RKO (cell line): Measurements from ENCODE around the gene APOBEC3H.
A peak's percentile ranks its signal among the peaks of the same experiment; 100 is the strongest.

Experiments used
- DNase-seq: peaks from one replicate; pipeline ENCODE4 v3.0.0-alpha.2; 2016; ENCODE audit warnings: low spot score

Gene APOBEC3H

DNA sequence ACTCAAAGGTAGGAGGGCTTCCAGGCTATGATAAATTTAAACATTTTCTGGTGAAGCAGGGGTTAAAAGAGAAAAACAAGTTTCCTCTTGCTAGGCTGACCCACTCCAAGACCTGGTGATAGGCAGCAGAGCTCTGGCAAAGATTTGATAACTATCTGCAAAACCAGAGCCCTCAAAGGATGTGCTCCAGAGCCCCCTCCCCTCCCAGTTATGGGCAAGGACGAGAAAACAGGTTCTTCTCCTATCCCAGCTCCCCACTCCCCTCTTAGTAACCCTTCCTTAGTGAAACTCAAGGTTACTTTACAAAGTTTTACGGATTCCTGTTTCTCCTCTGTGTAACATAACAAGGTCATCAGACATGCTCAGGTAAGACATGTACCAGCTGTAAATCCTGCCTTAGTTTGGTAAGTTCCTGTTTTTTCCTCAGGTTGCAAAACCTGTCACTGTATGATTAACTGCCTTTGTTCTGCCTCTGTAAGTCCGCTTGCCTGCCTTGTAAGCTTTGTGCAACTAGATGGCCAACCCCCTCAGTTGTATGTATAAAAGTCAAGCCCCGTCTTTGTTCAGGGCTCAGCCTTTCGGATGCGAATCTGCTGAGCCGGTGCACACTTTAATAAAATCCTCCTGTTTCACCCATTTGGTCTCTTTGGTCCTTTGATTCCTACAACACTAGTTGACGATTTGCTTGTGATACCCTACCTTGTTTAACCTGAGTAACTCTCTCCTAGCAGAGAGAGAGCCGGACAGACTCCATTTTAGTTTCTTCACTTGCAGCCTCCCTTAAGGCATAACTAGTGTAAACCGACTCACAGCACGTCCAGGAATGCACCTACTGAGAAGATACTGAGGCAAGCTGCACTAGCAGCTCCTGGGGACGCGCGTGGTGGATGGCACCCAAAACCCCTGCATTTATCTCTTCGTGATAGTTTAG, 13.9 kb downstream of the APOBEC3H start:
- DNase-seq: no peak

GRCh38 chr22:39114112-39114511, 17.1 kb downstream of the APOBEC3H start:
- DNase-seq: no peak

DNA sequence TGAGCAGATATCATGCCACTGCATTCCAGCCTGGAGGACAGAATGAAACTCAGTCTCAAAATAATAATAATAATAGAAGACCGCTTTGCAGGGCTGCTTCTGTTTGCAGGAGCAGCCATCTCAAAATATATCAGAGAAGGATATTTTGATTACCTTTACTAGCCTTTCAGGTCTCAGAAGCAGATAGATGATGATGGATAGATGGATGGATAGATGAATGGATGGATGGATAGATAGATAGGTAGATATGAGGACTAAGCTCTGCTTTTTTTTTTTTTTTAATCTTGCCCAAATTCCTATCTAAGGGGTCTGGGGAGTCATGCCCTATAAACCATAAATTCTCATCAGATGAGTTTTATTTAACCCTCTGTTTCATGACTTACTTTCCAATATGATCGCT, 18.5 kb downstream of the APOBEC3H start:
- no peak for DNase-seq

GRCh38 chr22:39115977-39116621, 19.1 kb downstream of the APOBEC3H start:
- DNase-seq: no peak

- peak; percentile 20 for DNase-seq
These were observed 20.6 kb downstream of the APOBEC3H start for GRCh38 chr22:39117585-39118191.

GRCh38 chr22:39120983-39121382, 23.9 kb downstream of the APOBEC3H start:
- DNase-seq: no peak

DNA sequence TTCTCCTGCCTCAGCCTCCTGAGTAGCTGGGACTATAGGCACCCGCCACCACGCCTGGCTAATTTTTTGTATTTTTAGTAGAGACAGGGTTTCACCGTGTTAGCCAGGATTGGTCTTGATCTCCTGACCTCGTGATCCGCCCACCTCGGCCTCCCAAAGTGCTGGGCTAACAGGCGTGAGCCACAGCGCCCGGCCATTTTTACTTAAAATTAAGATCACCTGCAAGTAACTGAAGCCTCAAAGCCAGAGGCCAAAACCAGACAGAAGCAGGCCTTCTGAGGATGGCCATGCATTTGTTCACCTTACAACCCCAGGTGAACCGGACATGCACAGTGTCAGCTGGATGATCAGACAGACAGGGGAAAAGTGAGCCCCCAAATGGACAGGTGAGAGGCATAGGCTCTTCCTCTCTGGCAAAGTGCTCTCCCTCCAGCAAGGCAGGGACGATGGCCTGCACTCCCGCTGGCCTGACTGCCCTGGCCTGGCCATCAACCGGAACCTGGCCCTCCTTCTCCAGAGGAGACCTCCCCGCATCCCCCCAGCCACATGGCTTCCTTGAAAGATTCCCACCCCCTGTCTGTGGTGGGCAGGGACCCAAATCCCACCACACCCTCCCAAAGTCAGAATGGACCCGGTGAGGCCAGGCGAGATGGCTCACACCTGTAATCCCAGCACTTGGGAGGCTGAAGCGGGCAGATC, 25.9 kb downstream of the APOBEC3H start:
- DNase-seq: no peak

- no peak for DNase-seq
These were observed 26.9 kb downstream of the APOBEC3H start for GRCh38 chr22:39123751-39124581.

DNA sequence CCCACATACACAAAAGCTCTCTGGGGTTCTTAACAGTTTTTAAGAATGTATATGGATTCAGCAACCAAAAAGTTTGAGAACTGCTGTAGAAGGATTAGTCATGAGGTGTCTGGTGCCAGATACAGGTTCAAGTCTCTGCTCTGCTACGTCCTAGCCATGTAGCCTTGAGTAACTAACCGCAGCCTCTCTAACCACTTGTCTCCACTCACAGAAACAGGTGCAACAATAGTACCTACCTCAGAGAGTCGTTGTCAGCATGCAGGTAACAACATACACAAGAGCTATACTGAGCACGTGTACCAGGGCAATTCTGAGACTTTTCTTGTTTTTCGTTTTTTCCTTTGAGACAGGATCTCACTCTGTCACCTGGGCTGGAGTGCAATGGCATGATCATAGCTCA, 28.6 kb downstream of the APOBEC3H start:
- DNase-seq: no peak

- no peak for DNase-seq
These were observed 31.5 kb downstream of the APOBEC3H start for GRCh38 chr22:39128508-39128907.

GRCh38 chr22:39129081-39129480, 32.0 kb downstream of the APOBEC3H start:
- DNase-seq: no peak

DNA sequence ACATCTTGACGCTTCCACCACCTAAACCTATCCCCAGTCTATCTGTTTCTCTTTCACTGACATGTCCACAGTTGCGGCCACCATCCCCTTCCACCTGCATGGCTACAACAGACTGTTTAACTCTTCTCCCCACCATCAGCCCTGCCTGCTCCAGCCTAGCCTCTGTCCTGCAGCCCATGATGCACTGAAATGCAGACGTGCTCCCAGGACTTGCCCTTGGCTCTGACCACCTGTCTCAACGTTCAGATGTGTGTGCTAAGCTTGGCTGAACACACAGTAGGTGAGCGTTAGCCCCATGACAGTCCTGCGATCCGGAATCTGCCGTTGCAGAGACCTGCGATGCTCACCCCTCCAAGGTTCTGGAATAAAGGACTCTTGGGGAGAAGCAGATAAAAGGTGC, 32.7 kb downstream of the APOBEC3H start:
- DNase-seq: no peak

GRCh38 chr22:39130152-39130704, 33.2 kb downstream of the APOBEC3H start:
- no peak for DNase-seq

DNA sequence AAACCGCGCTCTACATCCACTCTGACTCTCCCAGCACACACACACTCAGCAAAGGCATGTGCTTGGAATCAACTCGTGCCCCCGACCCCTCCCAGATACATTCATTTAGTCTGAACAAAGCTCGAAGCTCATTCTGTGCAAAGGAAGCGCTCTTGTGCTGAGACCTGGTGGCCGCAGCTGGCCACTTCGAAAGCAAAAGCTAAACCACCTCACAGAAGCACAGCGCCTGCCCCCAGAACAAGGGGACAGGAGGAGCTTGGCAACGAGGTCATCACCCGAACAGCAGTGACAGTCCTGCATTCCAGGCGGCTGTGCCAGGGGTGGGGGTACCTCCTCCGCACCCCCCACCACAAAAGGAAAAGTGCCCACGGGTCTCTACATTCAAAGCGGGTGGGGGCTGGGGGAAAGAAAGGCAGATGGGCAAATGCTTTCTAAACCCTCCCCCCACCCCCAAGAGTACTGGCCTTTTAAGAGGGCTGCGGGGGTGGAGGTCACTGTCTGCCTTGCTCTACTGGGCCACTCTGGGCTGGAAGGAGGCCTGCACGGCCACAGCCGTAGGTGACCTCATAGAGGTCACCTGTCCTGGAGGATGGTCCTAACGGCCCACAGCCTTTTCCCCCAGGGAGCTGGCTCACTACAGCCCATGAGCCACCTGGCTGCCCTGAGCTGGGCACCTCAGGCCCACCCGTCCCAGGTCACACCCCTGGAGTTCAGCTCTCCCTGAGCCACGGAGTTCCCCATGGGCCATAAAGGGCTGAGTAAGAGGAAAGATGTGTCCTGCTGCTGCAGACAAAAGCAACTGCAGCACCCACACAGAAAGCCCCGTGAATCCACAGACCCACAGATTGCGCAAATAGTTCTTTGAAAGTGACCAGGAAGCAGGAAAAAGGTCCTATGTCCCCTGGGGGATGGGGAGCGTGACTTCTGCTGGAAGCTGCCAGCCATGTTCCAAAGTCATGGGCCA, 34.1 kb downstream of the APOBEC3H start:
- DNase-seq: no peak

DNA sequence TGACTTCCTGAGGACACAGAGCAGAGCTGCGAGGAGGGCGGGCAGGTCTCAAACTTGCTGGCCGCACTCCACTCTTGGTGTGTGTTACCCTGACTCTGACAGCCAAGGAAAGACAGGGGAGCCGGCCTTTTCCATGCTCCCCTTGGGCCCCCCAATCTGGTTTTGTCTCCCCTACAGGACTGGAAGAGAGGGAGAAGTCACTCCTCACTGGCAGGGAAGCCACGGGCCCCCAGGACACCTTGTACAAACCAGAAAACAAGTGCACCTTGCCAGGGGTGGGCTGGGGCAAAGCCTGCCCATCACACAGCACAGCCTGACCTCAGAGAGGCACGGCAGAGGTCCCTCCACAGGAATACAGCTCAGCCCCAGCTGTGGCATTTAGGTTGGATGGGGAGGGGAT, 35.2 kb downstream of the APOBEC3H start:
- no peak for DNase-seq

GRCh38 chr22:39132871-39133524, 36.0 kb downstream of the APOBEC3H start:
- no peak for DNase-seq

- DNase-seq: no peak
These were observed 36.8 kb downstream of the APOBEC3H start for GRCh38 chr22:39133871-39134270.

DNA sequence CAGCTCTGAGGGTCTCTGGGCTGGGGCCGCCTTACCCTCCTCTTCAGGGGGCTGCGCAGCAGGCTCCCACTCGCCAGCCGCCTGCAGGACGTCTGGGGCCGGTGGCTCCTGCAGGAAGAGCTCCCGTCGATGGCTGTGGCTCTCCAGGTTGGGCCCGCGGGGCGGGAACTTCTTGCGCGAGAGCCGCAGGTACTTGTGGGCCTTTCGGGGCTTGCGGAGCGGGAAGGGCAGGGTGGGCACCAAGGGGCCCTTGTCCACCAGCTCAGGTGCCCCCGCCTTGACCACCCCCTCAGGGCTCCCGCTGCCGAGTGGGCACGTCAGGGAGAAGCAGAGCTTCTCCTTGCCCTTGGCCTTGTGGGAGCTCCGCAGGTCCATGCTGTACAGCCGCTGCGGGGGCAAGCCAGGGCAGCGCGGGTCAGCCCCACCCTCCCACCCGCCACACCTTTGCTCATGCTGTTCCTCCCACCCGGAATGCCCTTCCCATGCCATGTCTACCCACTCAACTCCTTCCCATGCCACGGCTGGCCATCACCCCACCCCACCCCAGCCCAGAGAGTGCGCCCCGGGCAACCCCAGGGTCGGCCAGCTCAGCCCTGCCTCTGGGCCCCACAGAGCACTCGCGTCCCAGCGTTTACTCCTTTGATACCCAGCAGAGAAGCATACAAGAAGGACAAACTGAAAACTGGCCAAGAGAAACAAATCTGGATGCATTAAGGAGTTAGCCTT, 37.5 kb downstream of the APOBEC3H start:
- DNase-seq: no peak
